SK-N-MC (cell line): ENCODE data around the gene F11R.
"Not testable (repeated sequence)": the region's sequence is repeated elsewhere in the genome, so short reads cannot be mapped to it uniquely, and the experiment has no call there.

Experiments
- EZH2 ChIP-seq: fragments of 200-600 bp; sonication (generic); IDR thresholded peaks from one replicate; pipeline ENCODE4 v1.6.1; 2017; ENCODE audit warnings: antibody characterized with exemption
- POLR2AphosphoS5 ChIP-seq: IDR thresholded peaks from 2 replicates; pipeline ENCODE4 v1.6.1; 2012; ENCODE audit warnings: mild to moderate bottlenecking, low read depth, low read length, borderline replicate concordance

DNA sequence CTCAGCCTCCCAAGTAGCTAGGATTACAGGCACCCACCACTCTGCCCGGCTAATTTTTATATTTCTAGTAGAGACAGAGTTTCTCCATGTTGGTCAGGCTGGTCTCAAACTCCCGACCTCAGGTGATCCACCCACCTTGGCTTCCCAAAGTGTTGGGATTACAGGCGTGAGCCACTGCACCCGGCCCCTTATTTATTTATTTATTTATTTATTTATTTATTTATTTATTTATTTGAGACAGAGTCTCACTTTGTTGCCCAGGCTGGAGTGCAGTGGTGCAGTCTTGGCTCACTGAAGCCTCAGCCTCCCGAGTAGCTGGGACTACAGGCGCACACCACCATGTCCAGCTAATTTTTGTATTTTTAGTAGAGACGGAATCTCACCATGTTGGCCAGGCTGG, 44.7 kb upstream of the F11R start:
- not testable (repeated sequence) for TF ChIP-seq EZH2, POLR2AphosphoS5
